CD14-positive monocyte (primary cell): ENCODE results near the gene JAGN1. TPM values are rescaled to one million over a fixed set of nuclear protein-coding genes. Genes with fewer than 3 reads are reported as not detected.

Source experiments
- DNase-seq, 3 donors: peaks; one replicate each; pipeline ENCODE4 v3.0.0-alpha.2; 2011 to 2022
- H2AFZ ChIP-seq: 2 replicates; pipeline ENCODE4 v1.6.0; 2012; ENCODE audit warnings: mild to moderate bottlenecking, low read depth, low read length, inconsistent platforms; ENCODE audit not compliant: insufficient read depth, poor library complexity, severe bottlenecking
- H3K27ac ChIP-seq, 2 donors: 1 replicate in 1 of 2; 2 replicates in 1 of 2; pipeline ENCODE4 v1.5.1; 2012 to 2013; ENCODE audit warnings: low read length in 2 of 2, control low read depth in 1 of 2, inconsistent platforms in 1 of 2, low read depth in 1 of 2, mild to moderate bottlenecking in 1 of 2
- H3K27me3 ChIP-seq, 2 donors: one replicate each; pipeline versions ENCODE4 v1.6.0 to v1.6.1; 2011 to 2013; ENCODE audit warnings: low read length in 2 of 2; ENCODE audit not compliant: control insufficient read depth in 2 of 2, insufficient read depth in 2 of 2
- H3K36me3 ChIP-seq, 2 donors: replicated peaks in 1 of 2; 1 replicate in 1 of 2; 2 replicates in 1 of 2; pipeline versions ENCODE4 v1.5.1 to v1.6.1; 2012 to 2013; ENCODE audit warnings: low read length in 2 of 2, control low read depth in 1 of 2, inconsistent platforms in 1 of 2, mild to moderate bottlenecking in 1 of 2; ENCODE audit not compliant: insufficient read depth in 2 of 2, control insufficient read depth in 1 of 2
- H3K4me1 ChIP-seq, 2 donors: 1 replicate in 1 of 2; 2 replicates in 1 of 2; pipeline versions ENCODE4 v1.5.1 to v1.6.1; 2012 to 2013; ENCODE audit warnings: low read length in 2 of 2, control low read depth in 1 of 2, inconsistent platforms in 1 of 2, mild to moderate bottlenecking in 1 of 2, moderate library complexity in 1 of 2; ENCODE audit not compliant: insufficient read depth in 2 of 2, control insufficient read depth in 1 of 2
- H3K4me2 ChIP-seq: replicated peaks from 2 replicates; pipeline ENCODE3; 2012; ENCODE audit warnings: low read length, moderate library complexity, mild to moderate bottlenecking; ENCODE audit not compliant: poor library complexity, severe bottlenecking; ENCODE audit errors: extremely low read depth
- H3K4me3 ChIP-seq, 3 experiments: fragments of 200-600 bp in 1 of 3; sonication (generic) in 1 of 3; replicated peaks in 1 of 3; 1 replicate in 2 of 3; 2 replicates in 1 of 3; pipeline ENCODE4 v1.5.1; 2011 to 2013; ENCODE audit warnings: low read length in 3 of 3, mild to moderate bottlenecking in 3 of 3, control low read depth in 2 of 3, low read depth in 2 of 3, inconsistent platforms in 1 of 3, moderate library complexity in 1 of 3
- H3K79me2 ChIP-seq: 2 replicates; pipeline ENCODE4 v1.6.0; 2012; ENCODE audit warnings: mild to moderate bottlenecking, control low read depth, inconsistent platforms, low read length, moderate library complexity; ENCODE audit not compliant: insufficient read depth
- H3K9ac ChIP-seq: 2 replicates; pipeline ENCODE4 v1.6.0; 2017; ENCODE audit warnings: low read length, mild to moderate bottlenecking; ENCODE audit not compliant: insufficient read depth, poor library complexity, severe bottlenecking
- H3K9me3 ChIP-seq, 2 donors: replicated peaks in 1 of 2; 1 replicate in 1 of 2; 2 replicates in 1 of 2; pipeline versions ENCODE4 v1.5.1 to v1.6.1; 2012 to 2013; ENCODE audit warnings: low read length in 2 of 2, control low read depth in 1 of 2; ENCODE audit not compliant: control insufficient read depth in 1 of 2, insufficient read depth in 1 of 2
- H4K20me1 ChIP-seq: 2 replicates; pipeline ENCODE4 v1.6.0; 2012; ENCODE audit warnings: mild to moderate bottlenecking, low read length, control low read depth, moderate library complexity; ENCODE audit not compliant: insufficient read depth
- H3K27ac Mint-ChIP-seq, 7 donors: one replicate each; pipeline ENCODE4 v1.8.0; 2020; ENCODE audit warnings: mild to moderate bottlenecking in 7 of 7, mixed read lengths in 7 of 7, moderate library complexity in 6 of 7, inconsistent platforms in 2 of 7
- H3K27me3 Mint-ChIP-seq, 3 donors: one replicate each; pipeline ENCODE4 v1.8.0; 2021 to 2022; ENCODE audit warnings: low read depth in 3 of 3, mild to moderate bottlenecking in 3 of 3, mixed read lengths in 3 of 3, moderate library complexity in 3 of 3, inconsistent platforms in 1 of 3
- H3K36me3 Mint-ChIP-seq, 2 donors: one replicate each; pipeline ENCODE4 v1.8.0; 2020; ENCODE audit warnings: mixed read lengths in 2 of 2, inconsistent platforms in 1 of 2, mild to moderate bottlenecking in 1 of 2
- H3K4me1 Mint-ChIP-seq: one replicate; pipeline ENCODE4 v1.8.0; 2020; ENCODE audit warnings: mild to moderate bottlenecking, mixed read lengths
- H3K4me3 Mint-ChIP-seq, 2 donors: one replicate each; pipeline ENCODE4 v1.8.0; 2020; ENCODE audit warnings: mild to moderate bottlenecking in 2 of 2, mixed read lengths in 2 of 2, moderate library complexity in 1 of 2
- H3K9me3 Mint-ChIP-seq, 7 donors: one replicate each; pipeline ENCODE4 v1.8.0; 2020 to 2022; ENCODE audit warnings: mixed read lengths in 7 of 7, mild to moderate bottlenecking in 6 of 7, moderate library complexity in 6 of 7, inconsistent platforms in 2 of 7
- WGBS: methylation state at CpG from one replicate; pipeline ENCODE4 v1.1.5; 2013; ENCODE audit warnings: missing lambda C conversion rate; ENCODE audit not compliant: insufficient coverage; 5-methylcytosine and 5-hydroxymethylcytosine counted together
- intact Hi-C, 2 donors: fragments of 100-400 bp; cut with micrococcal nuclease; formaldehyde crosslinking; loops; one replicate each; pipeline versions ENCODE4 v1.15.0 to v1.15.1; 2023
- polyA plus RNA-seq, 3 donors: library from polyadenylated mRNA; depleted of rRNA in 1 of 3; unstranded in 2 of 3; stranded (reverse) in 1 of 3; fragments of 300-500 nt in 2 of 3; fragments of >200 nt in 1 of 3; fragmentation: Illumina TruSeq in 2 of 3; gene quantifications; 1 replicate in 2 of 3; 2 replicates in 1 of 3; pipeline ENCODE4 v1.2.3, GENCODE V29; 2012 to 2021
- TF ChIP-seq, protein P1 (sequence below): fragments of 200-600 bp; IDR thresholded peaks from one replicate; pipeline ENCODE4 v1.8.0; 2022; ENCODE audit warnings: antibody characterized with exemption, mild to moderate bottlenecking

Gene JAGN1
- polyA plus RNA-seq, 3 donors, result 17.3 to 56.3 (median 49.8) TPM

DNA sequence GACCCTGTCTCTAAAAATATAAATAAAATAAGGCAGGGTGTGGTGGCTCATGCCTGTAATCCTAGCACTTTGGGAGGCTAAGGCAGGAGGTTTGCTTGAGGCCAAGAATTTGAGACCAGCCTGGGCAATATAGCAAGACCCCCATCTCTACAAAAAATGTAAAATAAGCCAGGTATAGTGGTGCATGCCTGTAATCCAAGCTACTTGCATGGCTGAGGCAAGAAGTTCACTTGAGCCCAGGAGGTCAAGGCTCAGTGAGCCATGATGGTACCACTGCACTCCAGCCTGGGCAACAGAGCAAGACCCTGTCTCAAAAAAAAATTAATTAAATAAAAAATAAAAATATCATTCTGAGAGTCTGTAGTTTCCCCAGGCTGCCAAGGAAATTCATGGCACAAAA, 4.1 kb upstream of the JAGN1 start:
- Mint-ChIP-seq H3K27ac (no peak overlapping the region), H3K27me3 (peaks cover 2% of the 10 kb centered on the region in 3 donors), H3K4me3 (no peak overlapping the region), H3K9me3 (peaks cover 0 to 2% (median 0%) of the 10 kb centered on the region in 7 donors), H3K4me1 (peaks cover 10% of the 10 kb centered on the region), H3K36me3 (no peaks in the 10 kb centered on the region)
- Histone ChIP-seq H3K4me3 (no peak overlapping the region), H3K4me2 (no peak overlapping the region), H3K27ac (no peak overlapping the region), H3K4me1 (peaks cover 8 to 11% of the 10 kb centered on the region in 2 donors), H3K27me3 (no peaks in the 10 kb centered on the region), H3K36me3 (no peaks in the 10 kb centered on the region), H3K9me3 (no peaks in the 10 kb centered on the region), H3K79me2 (peaks cover 10% of the 10 kb centered on the region), H2AFZ (no peak overlapping the region), H3K9ac (no peak overlapping the region), H4K20me1 (no peaks in the 10 kb centered on the region)
- DNase-seq, result no peak
- intact Hi-C loops, result no loop called here
- TF ChIP-seq, protein P1, sequence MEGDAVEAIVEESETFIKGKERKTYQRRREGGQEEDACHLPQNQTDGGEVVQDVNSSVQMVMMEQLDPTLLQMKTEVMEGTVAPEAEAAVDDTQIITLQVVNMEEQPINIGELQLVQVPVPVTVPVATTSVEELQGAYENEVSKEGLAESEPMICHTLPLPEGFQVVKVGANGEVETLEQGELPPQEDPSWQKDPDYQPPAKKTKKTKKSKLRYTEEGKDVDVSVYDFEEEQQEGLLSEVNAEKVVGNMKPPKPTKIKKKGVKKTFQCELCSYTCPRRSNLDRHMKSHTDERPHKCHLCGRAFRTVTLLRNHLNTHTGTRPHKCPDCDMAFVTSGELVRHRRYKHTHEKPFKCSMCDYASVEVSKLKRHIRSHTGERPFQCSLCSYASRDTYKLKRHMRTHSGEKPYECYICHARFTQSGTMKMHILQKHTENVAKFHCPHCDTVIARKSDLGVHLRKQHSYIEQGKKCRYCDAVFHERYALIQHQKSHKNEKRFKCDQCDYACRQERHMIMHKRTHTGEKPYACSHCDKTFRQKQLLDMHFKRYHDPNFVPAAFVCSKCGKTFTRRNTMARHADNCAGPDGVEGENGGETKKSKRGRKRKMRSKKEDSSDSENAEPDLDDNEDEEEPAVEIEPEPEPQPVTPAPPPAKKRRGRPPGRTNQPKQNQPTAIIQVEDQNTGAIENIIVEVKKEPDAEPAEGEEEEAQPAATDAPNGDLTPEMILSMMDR, result no peak

DNA sequence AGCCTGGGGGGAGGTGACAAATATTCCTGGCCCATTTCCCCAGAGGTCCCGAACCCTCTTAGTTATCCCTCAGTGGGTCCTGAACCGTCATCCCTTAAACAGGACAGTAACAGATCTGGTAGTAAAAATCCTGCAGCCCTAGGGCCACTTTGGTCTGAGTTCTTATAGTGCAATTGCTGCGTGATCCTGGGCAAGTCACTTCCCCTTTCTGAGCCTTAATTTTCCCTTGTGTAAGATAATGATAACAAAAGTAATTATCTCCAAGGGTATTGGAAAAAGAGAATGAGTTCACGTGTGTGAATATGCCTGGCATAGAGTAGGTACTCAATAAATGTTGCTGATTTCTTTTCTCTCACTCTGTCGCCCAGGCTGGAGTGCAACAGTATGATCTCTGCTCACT, 2.9 kb upstream of the JAGN1 start:
- Histone ChIP-seq H3K4me2 (no peak overlapping the region), H4K20me1 (no peaks in the 10 kb centered on the region), H3K27ac (no peak overlapping the region), H3K27me3 (no peaks in the 10 kb centered on the region), H3K9me3 (no peaks in the 10 kb centered on the region), H3K79me2 (peaks cover 21% of the 10 kb centered on the region), H3K4me1 (peaks cover 12 to 16% of the 10 kb centered on the region in 2 donors), H2AFZ (peak overlapping the region; percentile 11), H3K9ac (no peak overlapping the region), H3K36me3 (peaks cover 0 to 3% of the 10 kb centered on the region in 2 donors), H3K4me3 (no peak overlapping the region)
- DNase-seq, result no peak
- intact Hi-C loops, result no loop called here
- TF ChIP-seq, protein P1, result no peak
- WGBS, result 93% methylated on average over 2 of the region's 5 CpGs
- H3K4me3 Mint-ChIP-seq, result no peak overlapping the region
- H3K36me3 Mint-ChIP-seq, result peaks cover 3 to 4% of the 10 kb centered on the region in 2 donors
- H3K4me1 Mint-ChIP-seq, result peaks cover 15% of the 10 kb centered on the region
- H3K27ac Mint-ChIP-seq, result peak overlapping the region in 1 of 7 donors; percentile 18
- H3K27me3 Mint-ChIP-seq, result peaks cover 2% of the 10 kb centered on the region in 3 donors
- H3K9me3 Mint-ChIP-seq, result peaks cover 0 to 2% (median 0%) of the 10 kb centered on the region in 7 donors
